Measurements from ENCODE around the gene APOA4. TPM values are rescaled to one million over a fixed set of nuclear protein-coding genes. Genes with fewer than 3 reads are reported as not detected.

APOA4 gene
- total and polyA plus RNA-seq, 9 of the 15 experiments (the other 6 are each of a cell fraction or from before 2014, with no cell fraction given) = 0.07 TPM; not detected in 8

GRCh38 chr11:116808262-116809175 is 14.6 kb downstream of the APOA4 start:
- ChIA-PET CTCF (ENCODE audit: low intra/inter-chr PET ratio) (no interaction called here), POLR2A (no interaction called here)
- no TSS peak for BruUV-seq (replicated peaks)
- Histone ChIP-seq H3K9ac (ENCODE audit: insufficient read depth in 1 of 2, low read depth in 2 of 2, low read length in 2 of 2) (no peak overlapping the region), H3K36me3 (ENCODE audit: control insufficient read depth, insufficient read depth, low read length) (no peaks in the 10 kb centered on the region), H3K27ac (ENCODE audit: extremely low read depth, low read depth, low read length) (no peak overlapping the region), H2AFZ (ENCODE audit: low read depth, low read length) (no peak overlapping the region), H3K4me3 (no peak overlapping the region), H3K4me2 (ENCODE audit: insufficient read depth, low read length) (no peak overlapping the region; the same call in 1 of the 2 replicates), H3K79me2 (ENCODE audit: control insufficient read depth, insufficient read depth, low read length) (no peaks in the 10 kb centered on the region), H3K9me3 (replicated peaks; ENCODE audit: control insufficient read depth, insufficient read depth, low read depth, low read length) (no peaks in the 10 kb centered on the region), H3K27me3 (ENCODE audit: control insufficient read depth in 2 of 2, insufficient read depth in 2 of 2, low read length in 2 of 2) (peaks cover 4 to 14% of the 10 kb centered on the region in 2 experiments; a peak in 4 of 5 replicates), H3K4me1 (replicated peaks in 1 of 2; ENCODE audit: control insufficient read depth in 2 of 2, insufficient read depth in 2 of 2, low read length in 2 of 2) (peaks cover 0 to under 1% of the 10 kb centered on the region in 2 experiments; a peak in 2 of 5 replicates), H3K9me1 (ENCODE audit: control insufficient read depth, insufficient read depth, low read length) (no peaks in the 10 kb centered on the region), H4K20me1 (replicated peaks; ENCODE audit: control insufficient read depth, insufficient read depth, low read length) (no peaks in the 10 kb centered on the region; the same call in 1 of the 2 replicates)
- ATAC-seq (no peak; the same call in 2 of the 3 replicates), FAIRE-seq (no peak), DNase-seq (ENCODE audit: extremely low read depth in 1 of 4, low spot score in 3 of 4) (no peak)
- in situ Hi-C loops (cut with MboI) = no loop called here
- intact Hi-C loops (cut with micrococcal nuclease) = no loop called here
- WGBS (ENCODE audit: insufficient coverage, low coverage, missing lambda C conversion rate) = 5% methylated on average over 14 of the region's 14 CpGs
- TF ChIP-seq TAF15 (IDR thresholded peaks at IDR 0.05; ENCODE audit: low read depth, low read length) = no peak
- TF ChIP-seq ELF4 (CRISPR knock-in tag; IDR thresholded peaks at IDR 0.05) = no peak
- TF ChIP-seq, protein P1, sequence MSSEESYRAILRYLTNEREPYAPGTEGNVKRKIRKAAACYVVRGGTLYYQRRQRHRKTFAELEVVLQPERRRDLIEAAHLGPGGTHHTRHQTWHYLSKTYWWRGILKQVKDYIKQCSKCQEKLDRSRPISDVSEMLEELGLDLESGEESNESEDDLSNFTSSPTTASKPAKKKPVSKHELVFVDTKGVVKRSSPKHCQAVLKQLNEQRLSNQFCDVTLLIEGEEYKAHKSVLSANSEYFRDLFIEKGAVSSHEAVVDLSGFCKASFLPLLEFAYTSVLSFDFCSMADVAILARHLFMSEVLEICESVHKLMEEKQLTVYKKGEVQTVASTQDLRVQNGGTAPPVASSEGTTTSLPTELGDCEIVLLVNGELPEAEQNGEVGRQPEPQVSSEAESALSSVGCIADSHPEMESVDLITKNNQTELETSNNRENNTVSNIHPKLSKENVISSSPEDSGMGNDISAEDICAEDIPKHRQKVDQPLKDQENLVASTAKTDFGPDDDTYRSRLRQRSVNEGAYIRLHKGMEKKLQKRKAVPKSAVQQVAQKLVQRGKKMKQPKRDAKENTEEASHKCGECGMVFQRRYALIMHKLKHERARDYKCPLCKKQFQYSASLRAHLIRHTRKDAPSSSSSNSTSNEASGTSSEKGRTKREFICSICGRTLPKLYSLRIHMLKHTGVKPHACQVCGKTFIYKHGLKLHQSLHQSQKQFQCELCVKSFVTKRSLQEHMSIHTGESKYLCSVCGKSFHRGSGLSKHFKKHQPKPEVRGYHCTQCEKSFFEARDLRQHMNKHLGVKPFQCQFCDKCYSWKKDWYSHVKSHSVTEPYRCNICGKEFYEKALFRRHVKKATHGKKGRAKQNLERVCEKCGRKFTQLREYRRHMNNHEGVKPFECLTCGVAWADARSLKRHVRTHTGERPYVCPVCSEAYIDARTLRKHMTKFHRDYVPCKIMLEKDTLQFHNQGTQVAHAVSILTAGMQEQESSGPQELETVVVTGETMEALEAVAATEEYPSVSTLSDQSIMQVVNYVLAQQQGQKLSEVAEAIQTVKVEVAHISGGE (CRISPR knock-in tag; IDR thresholded peaks at IDR 0.05) = no peak
- no peak for TF ChIP-seq SMAD4 (CRISPR knock-in tag; conservative IDR thresholded peaks at IDR 0.05)
- TF ChIP-seq CBFA2T2 (conservative IDR thresholded peaks at IDR 0.05) = no peak
- TF ChIP-seq CCAR2 (IDR thresholded peaks at IDR 0.05; ENCODE audit: low read depth, low read length) = no peak
- no peak for TF ChIP-seq ZNF217 (CRISPR knock-in tag; IDR thresholded peaks at IDR 0.05)
- TF ChIP-seq HCFC1 (IDR thresholded peaks at IDR 0.05; ENCODE audit: low read depth, low read length) = no peak
- TF ChIP-seq POLR2H (tag; IDR thresholded peaks at IDR 0.05; ENCODE audit: low read depth) = no peak
- no peak for TF ChIP-seq ZMIZ1 (IDR thresholded peaks at IDR 0.05; ENCODE audit: low read depth in 2 of 2, low read length in 2 of 2)
- TF ChIP-seq, protein P2, sequence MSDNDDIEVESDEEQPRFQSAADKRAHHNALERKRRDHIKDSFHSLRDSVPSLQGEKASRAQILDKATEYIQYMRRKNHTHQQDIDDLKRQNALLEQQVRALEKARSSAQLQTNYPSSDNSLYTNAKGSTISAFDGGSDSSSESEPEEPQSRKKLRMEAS (CRISPR knock-in tag; IDR thresholded peaks at IDR 0.05) = no peak
- TF ChIP-seq SP2 (IDR thresholded peaks at IDR 0.05; ENCODE audit: extremely low read depth, low read depth, low read length, poor library complexity, severe bottlenecking) = no peak
- no peak for TF ChIP-seq MCM5 (IDR thresholded peaks at IDR 0.05; ENCODE audit: low read depth)
- TF ChIP-seq SMARCA4 (IDR thresholded peaks at IDR 0.05) = no peak
